NB4 (cell line): ENCODE results near the gene C6orf47.
A peak's percentile ranks its signal among the peaks of the same experiment; 100 is the strongest.

ENCODE experiments used
- DNase-seq: peaks from one replicate; pipeline ENCODE4 v3.0.0; 2010; ENCODE audit warnings: low read depth
- H3K4me3 ChIP-seq: one replicate; pipeline ENCODE4 v1.5.1; 2011; ENCODE audit warnings: mild to moderate bottlenecking, low read depth, low read length, moderate library complexity
- MYC ChIP-seq: IDR thresholded peaks from 2 replicates; pipeline ENCODE4 v1.6.1; 2011; ENCODE audit warnings: low read depth, low read length
- POLR2A ChIP-seq: IDR thresholded peaks from 2 replicates; pipeline ENCODE4 v1.6.1; 2011; ENCODE audit warnings: mild to moderate bottlenecking; ENCODE audit not compliant: insufficient read length; ENCODE audit errors: extremely low read depth
- TF ChIP-seq, protein P1 (sequence below): IDR thresholded peaks from 2 replicates; pipeline ENCODE4 v1.6.1; 2011; ENCODE audit warnings: low read depth, low read length
- TF ChIP-seq, protein P2 (sequence below): IDR thresholded peaks from one replicate; pipeline ENCODE4 v1.5.1; 2012; ENCODE audit warnings: low read depth, low read length

Gene C6orf47

DNA sequence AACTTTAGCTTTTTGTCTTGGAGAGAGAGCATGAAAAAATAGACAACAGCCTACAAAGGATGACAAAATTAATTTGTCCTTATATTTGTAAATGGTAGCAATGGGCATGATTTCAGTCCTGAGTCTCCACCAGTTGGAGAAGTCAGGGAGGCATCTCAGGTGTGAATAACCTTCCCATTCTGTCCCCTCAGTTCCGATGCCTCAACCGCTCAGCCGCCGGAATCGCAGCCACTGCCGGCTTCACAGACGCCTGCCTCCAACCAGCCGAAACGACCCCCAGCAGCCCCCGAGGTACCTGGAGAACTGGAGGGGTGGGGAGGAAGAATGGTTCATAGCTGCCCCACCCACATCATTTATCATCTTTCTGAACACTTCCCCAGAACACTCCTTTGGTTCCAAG, 36.5 kb downstream of the C6orf47 start:
- no peak for TF ChIP-seq MYC
- TF ChIP-seq, protein P1, sequence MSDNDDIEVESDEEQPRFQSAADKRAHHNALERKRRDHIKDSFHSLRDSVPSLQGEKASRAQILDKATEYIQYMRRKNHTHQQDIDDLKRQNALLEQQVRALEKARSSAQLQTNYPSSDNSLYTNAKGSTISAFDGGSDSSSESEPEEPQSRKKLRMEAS, result no peak
- TF ChIP-seq POLR2A, result no peak
- TF ChIP-seq, protein P2, sequence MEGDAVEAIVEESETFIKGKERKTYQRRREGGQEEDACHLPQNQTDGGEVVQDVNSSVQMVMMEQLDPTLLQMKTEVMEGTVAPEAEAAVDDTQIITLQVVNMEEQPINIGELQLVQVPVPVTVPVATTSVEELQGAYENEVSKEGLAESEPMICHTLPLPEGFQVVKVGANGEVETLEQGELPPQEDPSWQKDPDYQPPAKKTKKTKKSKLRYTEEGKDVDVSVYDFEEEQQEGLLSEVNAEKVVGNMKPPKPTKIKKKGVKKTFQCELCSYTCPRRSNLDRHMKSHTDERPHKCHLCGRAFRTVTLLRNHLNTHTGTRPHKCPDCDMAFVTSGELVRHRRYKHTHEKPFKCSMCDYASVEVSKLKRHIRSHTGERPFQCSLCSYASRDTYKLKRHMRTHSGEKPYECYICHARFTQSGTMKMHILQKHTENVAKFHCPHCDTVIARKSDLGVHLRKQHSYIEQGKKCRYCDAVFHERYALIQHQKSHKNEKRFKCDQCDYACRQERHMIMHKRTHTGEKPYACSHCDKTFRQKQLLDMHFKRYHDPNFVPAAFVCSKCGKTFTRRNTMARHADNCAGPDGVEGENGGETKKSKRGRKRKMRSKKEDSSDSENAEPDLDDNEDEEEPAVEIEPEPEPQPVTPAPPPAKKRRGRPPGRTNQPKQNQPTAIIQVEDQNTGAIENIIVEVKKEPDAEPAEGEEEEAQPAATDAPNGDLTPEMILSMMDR, result no peak
- no peak overlapping the region for H3K4me3 ChIP-seq
- no peak for DNase-seq

DNA sequence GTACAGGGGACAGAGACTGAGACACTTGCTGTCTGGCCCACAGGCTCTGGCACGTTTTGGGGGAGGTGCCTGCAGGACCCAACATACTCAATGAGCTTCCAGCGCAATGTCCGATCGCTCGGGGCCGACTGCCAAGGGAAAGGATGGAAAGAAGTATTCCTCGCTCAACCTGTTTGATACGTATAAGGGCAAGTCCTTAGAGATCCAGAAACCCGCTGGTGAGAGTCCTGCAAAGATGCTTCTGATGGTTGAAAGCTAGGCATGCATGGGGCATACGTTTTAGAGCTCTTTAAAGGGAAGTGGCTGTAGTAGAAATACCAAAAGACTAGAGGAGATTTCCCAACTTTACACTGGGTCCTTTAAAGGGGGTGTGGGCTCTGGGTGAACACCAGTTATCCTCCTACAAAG, 37.9 kb downstream of the C6orf47 start:
- DNase-seq, result peak; percentile 65
- H3K4me3 ChIP-seq, result peak overlapping the region; percentile 77
- TF ChIP-seq, protein P1, result no peak
- TF ChIP-seq MYC, result no peak

DNA sequence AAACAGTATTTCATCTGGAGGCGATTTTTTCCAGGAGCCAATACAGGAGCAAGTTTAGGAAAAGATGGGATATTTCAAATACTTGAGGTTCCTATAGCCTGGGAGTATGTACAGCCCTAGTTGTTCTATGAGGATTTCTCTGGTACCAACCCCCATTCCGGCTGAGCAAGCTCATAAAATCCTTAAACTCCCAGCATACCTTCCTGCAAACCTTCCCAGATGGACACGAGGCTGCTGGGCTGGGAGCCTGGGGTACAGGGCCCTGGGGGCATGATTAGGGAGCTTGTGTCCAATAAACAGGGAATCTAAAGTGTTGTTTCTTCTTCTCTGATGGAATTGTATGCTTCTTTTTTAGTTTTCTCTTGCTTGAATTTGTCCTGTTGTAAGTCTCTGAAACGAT, 38.6 kb downstream of the C6orf47 start:
- DNase-seq, result no peak
- TF ChIP-seq POLR2A (no peak), MYC (no peak)
- TF ChIP-seq, protein P1, result no peak
- TF ChIP-seq, protein P2, result no peak
- H3K4me3 ChIP-seq, result peak overlapping the region; percentile 77

DNA sequence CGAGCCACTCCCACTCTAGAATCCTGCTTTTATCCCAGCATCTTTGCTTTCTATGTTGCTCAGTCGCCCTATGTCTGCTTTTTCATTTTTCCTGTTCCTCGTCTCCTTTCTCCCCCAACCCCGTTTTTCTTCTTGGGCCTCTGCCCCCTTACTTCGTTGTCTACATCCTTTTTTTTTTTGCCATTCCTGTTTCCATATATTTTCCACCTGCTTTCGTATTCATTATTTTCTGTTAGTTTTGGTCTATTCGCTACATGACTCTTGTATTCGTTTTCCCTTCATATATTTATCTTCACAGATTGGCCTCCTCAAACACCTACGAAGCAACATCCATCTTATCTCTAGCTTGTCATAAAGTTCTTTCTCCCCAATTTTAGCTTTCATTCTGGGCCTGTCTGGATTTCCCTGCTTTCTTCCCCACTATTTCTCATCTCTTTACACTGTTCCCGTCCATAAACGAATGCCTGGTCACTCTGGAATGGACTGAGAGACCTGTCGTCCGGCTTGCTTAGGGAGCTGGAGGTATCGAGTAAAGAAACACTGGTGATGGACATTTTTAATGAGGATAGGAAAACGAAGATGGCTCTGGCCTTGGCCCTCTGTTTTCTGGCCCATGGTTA, 39.1 kb downstream of the C6orf47 start:
- no peak for DNase-seq
- no peak for TF ChIP-seq MYC
- TF ChIP-seq, protein P1, result no peak
- TF ChIP-seq, protein P2, result no peak
- TF ChIP-seq POLR2A, result no peak
- peak overlapping the region; percentile 77 for H3K4me3 ChIP-seq

DNA sequence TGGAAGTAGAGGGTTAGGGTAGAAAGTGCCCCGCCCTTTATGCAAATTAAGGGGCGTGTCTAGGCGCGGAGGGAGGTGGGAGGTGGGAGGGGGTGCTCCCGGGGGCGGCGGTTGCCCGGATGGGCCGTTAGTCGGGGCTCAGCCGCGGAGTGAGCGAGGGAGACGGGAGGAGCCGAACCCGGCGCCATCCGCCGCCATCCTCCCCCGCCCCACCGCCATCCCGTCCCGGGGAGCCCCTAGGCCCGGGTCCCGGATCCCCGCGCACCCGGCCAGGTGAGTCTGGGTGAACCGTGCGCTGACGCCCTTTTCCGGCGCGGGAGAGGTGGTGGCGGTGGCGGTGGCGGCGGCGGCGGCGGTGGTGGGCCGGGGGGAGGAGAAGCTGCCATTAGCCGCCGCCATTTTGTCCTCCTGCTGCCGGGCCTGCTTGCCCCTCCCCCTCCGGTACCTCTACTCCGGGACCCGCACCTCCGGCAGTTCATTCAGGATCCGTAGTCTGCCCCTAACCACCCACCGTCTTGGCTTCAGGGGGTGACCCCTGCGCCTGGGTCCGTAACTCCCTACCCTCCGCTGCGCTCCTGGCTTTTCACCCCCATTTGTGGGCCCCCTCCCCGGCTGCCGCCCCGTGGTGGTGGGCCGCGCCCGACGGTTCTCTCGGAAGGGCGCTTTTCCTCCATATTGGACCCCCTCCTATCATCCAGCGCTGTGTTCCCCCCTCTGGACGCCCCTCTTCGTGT, 39.8 kb downstream of the C6orf47 start, which contains the start of gene PRRC2A:
Gene PRRC2A, plus strand, starts transcription at position 130 of the 734 bp plus-strand sequence. CDS start 2,075 bp downstream, outside the sequence.
- peak; percentile 89 for DNase-seq
- H3K4me3 ChIP-seq, result peak within 1 kb of the TSS; percentile 77
- TF ChIP-seq MYC, result peak; percentile 26
- TF ChIP-seq, protein P1, result 0 out of 2 replicates have a peak, but pooled peaks have one; percentile 20
- TF ChIP-seq, protein P2, result no peak
- no peak for TF ChIP-seq POLR2A

DNA sequence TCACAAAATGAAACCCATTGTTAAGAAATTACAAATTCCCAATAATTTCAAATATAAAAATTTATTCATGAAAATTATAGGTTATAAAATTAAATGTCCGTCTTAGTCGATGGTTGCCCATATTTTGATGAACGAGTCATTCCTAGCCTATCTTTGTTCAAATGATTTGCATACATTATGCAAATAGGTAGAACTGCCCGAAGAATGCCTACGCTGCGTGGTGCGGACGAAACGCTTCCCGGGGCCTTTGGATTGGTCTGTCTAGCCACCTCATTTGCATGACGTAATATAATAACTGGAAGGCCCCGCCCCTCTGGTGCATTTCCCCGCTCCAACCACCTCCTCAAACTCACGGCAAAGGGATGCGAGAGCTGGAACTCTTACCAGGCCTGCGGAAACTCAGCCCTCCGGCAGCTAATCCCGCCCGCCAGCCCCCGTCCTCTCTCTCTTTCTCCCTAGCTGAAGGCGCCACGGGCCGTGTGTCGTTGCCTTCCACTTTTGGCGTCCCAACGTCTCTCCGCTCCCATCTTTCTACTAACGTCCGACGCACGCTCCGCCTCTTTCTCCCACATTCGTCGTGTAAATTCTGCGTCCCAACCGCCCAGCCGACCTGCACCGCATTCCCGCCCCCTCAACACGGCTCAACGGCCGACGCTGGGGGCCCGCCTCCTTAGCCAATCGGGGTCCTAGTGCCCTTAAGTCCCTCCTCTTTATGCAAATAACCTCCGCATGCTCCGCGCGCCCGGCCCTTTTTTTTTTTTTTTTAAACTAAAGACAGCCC, 40.6 kb downstream of the C6orf47 start:
- H3K4me3 ChIP-seq, result peak overlapping the region; percentile 75
- DNase-seq, result peak; percentile 100
- TF ChIP-seq, protein P2, result no peak
- TF ChIP-seq POLR2A, result peak; percentile 76
